ENCODE data around the gene CXXC5. TPM values are rescaled to one million over a fixed set of nuclear protein-coding genes. Genes with fewer than 3 reads are reported as not detected.

The CXXC5 gene
- polyA plus RNA-seq, 1 donor from 2014 or later, result 24.4 TPM

DNA sequence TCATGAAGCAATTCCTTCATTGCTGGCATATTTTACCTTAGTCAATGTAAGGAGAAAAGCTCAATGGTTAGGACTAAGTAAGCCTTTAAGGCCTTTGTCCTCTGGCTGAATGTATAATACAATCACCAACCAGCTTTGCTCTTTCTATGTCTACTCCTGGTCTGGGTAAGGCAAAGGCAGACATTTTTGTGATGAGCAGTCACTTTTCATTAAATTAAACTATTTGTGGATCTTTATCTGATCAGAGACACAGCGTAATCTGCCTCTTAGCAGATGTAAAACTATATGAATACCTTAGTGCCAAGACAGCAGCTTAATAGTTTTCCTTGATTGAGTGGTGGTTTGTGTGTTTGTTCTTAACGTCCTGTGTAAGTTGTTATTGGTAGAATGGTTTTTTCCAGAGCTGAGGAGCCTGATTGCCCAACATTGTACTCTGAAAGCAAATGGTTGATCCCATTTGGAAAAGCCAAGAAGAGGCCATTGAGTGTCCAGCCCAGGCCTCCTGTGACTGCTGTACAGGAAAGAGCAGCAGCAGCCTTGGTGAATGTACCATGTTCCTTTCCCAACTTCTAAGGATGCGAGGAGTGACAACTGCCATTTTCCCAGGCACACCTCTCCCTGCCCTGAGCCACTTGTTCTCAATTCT, 16.5 kb upstream of the CXXC5 start:
- no peaks in the 10 kb centered on the region for H3K36me3 ChIP-seq (ENCODE audit: insufficient read depth, low read length)
- no peaks in the 10 kb centered on the region for H4K20me1 ChIP-seq (ENCODE audit: insufficient read depth)
- H3K9me2 ChIP-seq (ENCODE audit: insufficient read depth, low read length), result no peaks in the 10 kb centered on the region
- no peak overlapping the region for H3K4me3 ChIP-seq (ENCODE audit: low read length)
- H3K27me3 ChIP-seq (ENCODE audit: insufficient read depth, low read depth, low read length), result no peaks in the 10 kb centered on the region
- no peaks in the 10 kb centered on the region for H3F3A ChIP-seq (ENCODE audit: insufficient read depth, low read length, poor library complexity, severe bottlenecking)
- TF ChIP-seq, protein P1, sequence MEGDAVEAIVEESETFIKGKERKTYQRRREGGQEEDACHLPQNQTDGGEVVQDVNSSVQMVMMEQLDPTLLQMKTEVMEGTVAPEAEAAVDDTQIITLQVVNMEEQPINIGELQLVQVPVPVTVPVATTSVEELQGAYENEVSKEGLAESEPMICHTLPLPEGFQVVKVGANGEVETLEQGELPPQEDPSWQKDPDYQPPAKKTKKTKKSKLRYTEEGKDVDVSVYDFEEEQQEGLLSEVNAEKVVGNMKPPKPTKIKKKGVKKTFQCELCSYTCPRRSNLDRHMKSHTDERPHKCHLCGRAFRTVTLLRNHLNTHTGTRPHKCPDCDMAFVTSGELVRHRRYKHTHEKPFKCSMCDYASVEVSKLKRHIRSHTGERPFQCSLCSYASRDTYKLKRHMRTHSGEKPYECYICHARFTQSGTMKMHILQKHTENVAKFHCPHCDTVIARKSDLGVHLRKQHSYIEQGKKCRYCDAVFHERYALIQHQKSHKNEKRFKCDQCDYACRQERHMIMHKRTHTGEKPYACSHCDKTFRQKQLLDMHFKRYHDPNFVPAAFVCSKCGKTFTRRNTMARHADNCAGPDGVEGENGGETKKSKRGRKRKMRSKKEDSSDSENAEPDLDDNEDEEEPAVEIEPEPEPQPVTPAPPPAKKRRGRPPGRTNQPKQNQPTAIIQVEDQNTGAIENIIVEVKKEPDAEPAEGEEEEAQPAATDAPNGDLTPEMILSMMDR (IDR thresholded peaks at IDR 0.05; ENCODE audit: poor library complexity, severe bottlenecking), result no peak
- TF ChIP-seq TAF1 (IDR thresholded peaks at IDR 0.05; ENCODE audit: low read depth), result no peak
- no peak for TF ChIP-seq RAD21 (conservative IDR thresholded peaks at IDR 0.05)
- no peak for TF ChIP-seq SMC3 (conservative IDR thresholded peaks at IDR 0.05; ENCODE audit: poor library complexity)
- TF ChIP-seq, protein P2, sequence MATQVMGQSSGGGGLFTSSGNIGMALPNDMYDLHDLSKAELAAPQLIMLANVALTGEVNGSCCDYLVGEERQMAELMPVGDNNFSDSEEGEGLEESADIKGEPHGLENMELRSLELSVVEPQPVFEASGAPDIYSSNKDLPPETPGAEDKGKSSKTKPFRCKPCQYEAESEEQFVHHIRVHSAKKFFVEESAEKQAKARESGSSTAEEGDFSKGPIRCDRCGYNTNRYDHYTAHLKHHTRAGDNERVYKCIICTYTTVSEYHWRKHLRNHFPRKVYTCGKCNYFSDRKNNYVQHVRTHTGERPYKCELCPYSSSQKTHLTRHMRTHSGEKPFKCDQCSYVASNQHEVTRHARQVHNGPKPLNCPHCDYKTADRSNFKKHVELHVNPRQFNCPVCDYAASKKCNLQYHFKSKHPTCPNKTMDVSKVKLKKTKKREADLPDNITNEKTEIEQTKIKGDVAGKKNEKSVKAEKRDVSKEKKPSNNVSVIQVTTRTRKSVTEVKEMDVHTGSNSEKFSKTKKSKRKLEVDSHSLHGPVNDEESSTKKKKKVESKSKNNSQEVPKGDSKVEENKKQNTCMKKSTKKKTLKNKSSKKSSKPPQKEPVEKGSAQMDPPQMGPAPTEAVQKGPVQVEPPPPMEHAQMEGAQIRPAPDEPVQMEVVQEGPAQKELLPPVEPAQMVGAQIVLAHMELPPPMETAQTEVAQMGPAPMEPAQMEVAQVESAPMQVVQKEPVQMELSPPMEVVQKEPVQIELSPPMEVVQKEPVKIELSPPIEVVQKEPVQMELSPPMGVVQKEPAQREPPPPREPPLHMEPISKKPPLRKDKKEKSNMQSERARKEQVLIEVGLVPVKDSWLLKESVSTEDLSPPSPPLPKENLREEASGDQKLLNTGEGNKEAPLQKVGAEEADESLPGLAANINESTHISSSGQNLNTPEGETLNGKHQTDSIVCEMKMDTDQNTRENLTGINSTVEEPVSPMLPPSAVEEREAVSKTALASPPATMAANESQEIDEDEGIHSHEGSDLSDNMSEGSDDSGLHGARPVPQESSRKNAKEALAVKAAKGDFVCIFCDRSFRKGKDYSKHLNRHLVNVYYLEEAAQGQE (IDR thresholded peaks at IDR 0.05; ENCODE audit: borderline replicate concordance), result no peak
- TF ChIP-seq EZH2 (IDR thresholded peaks at IDR 0.05; ENCODE audit: borderline replicate concordance, insufficient read depth, low read length, poor library complexity, severe bottlenecking), result no peak
- TF ChIP-seq POLR2AphosphoS5 (IDR thresholded peaks at IDR 0.05), result no peak
- TF ChIP-seq MXI1 (conservative IDR thresholded peaks at IDR 0.05; ENCODE audit: poor library complexity, severe bottlenecking), result no peak
- no peak for TF ChIP-seq EP300 (conservative IDR thresholded peaks at IDR 0.05; ENCODE audit: poor library complexity, severe bottlenecking)
- no peak overlapping the region for H3K27ac ChIP-seq (ENCODE audit: low read length)
- no peak overlapping the region for H2AFZ ChIP-seq (ENCODE audit: low read depth, low read length)
- no peak overlapping the region for H3K9ac ChIP-seq (ENCODE audit: low read length)
- H3K9me3 ChIP-seq (ENCODE audit: low read length), result no peaks in the 10 kb centered on the region
- no peak overlapping the region for H3K4me2 ChIP-seq (ENCODE audit: low read length)
- no peaks in the 10 kb centered on the region for H3K79me2 ChIP-seq (replicated peaks; ENCODE audit: insufficient read depth, low read length)

DNA sequence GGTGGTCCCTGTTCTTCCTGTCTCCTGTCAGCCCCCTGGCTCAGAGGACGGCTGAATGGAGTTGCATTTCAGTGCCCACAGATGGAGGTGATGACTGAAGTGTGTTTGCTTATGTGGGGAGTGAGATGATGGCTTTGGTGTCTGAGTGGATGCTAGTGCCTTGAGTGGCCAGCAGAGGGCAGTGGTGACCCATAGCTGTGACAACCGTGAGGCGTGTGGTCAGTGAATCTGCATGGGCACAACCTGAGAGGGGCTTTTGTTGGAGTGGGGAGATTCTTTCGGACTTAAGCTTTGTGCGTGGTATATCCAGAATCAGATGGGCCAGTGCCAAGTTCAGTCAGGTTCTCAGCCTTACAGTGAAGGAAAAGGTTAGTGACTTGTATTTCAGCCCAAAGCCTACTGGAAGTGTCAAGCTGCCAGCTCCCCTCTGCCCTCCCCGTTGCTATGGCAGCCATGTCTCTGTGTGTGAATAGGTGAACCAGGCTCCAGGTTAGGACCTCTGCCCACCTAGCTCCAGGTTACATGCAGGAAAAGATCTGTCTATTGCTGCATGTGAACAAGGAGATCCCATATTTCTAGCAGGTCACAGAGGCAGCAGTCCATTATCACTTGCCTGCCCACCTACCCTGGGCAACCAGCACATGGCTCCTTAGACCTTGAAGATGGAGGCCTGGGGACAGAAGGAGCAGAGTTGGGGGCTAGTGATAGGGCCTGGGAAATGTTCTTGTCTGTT, 14.7 kb upstream of the CXXC5 start:
- peak; percentile 98 for TF ChIP-seq SMC3 (conservative IDR thresholded peaks at IDR 0.05; ENCODE audit: poor library complexity)
- no peak for TF ChIP-seq EZH2 (IDR thresholded peaks at IDR 0.05; ENCODE audit: borderline replicate concordance, insufficient read depth, low read length, poor library complexity, severe bottlenecking)
- TF ChIP-seq POLR2AphosphoS5 (IDR thresholded peaks at IDR 0.05), result no peak
- TF ChIP-seq, protein P1 (IDR thresholded peaks at IDR 0.05; ENCODE audit: poor library complexity, severe bottlenecking), result peak; percentile 99
- peak; percentile 32 for TF ChIP-seq MXI1 (conservative IDR thresholded peaks at IDR 0.05; ENCODE audit: poor library complexity, severe bottlenecking)
- TF ChIP-seq RAD21 (conservative IDR thresholded peaks at IDR 0.05), result peak; percentile 98
- TF ChIP-seq TAF1 (IDR thresholded peaks at IDR 0.05; ENCODE audit: low read depth), result no peak
- TF ChIP-seq EP300 (conservative IDR thresholded peaks at IDR 0.05; ENCODE audit: poor library complexity, severe bottlenecking), result peak; percentile 29
- TF ChIP-seq, protein P2 (IDR thresholded peaks at IDR 0.05; ENCODE audit: borderline replicate concordance), result no peak
- Histone ChIP-seq H3K4me3 (ENCODE audit: low read length) (no peak overlapping the region), H3K4me2 (ENCODE audit: low read length) (no peak overlapping the region), H3K9me2 (ENCODE audit: insufficient read depth, low read length) (no peaks in the 10 kb centered on the region), H3F3A (ENCODE audit: insufficient read depth, low read length, poor library complexity, severe bottlenecking) (no peaks in the 10 kb centered on the region), H3K27ac (ENCODE audit: low read length) (no peak overlapping the region), H3K9ac (ENCODE audit: low read length) (no peak overlapping the region), H3K27me3 (ENCODE audit: insufficient read depth, low read depth, low read length) (no peaks in the 10 kb centered on the region), H3K36me3 (ENCODE audit: insufficient read depth, low read length) (no peaks in the 10 kb centered on the region), H3K79me2 (replicated peaks; ENCODE audit: insufficient read depth, low read length) (no peaks in the 10 kb centered on the region), H4K20me1 (ENCODE audit: insufficient read depth) (no peaks in the 10 kb centered on the region), H2AFZ (ENCODE audit: low read depth, low read length) (no peak overlapping the region), H3K9me3 (ENCODE audit: low read length) (no peaks in the 10 kb centered on the region)

Measured in neural cell (in vitro differentiated cells).